ENCODE measurements around the gene TMEM106A. TPM values are rescaled to one million over a fixed set of nuclear protein-coding genes. Genes with fewer than 3 reads are reported as not detected.
"Not testable (repeated sequence)": the region's sequence is repeated elsewhere in the genome, so short reads cannot be mapped to it uniquely, and the experiment has no call there.

TMEM106A gene
- total RNA-seq, 6 experiments from 2014 or later: 3.1 to 8.4 (median 4.5) TPM

GRCh38 chr17:43176119-43176570 is 35.5 kb upstream of the TMEM106A start:
- no peak for TF ChIP-seq POLR2A (IDR thresholded peaks at IDR 0.05)
- no peak for TF ChIP-seq CTCF (IDR thresholded peaks at IDR 0.05)
- Histone ChIP-seq H3K27ac (peak overlapping the region; percentile 24 to 65 (median 27)), H3K36me3 (peaks cover 0 to 39% (median 12%) of the 10 kb centered on the region in 4 donors), H3K9me3 (no peaks in the 10 kb centered on the region), H3K4me1 (peaks cover 0 to 60% (median 32%) of the 10 kb centered on the region in 4 donors), H3K4me3 (peak overlapping the region in 1 of 3 donors; percentile 4), H3K27me3 (no peaks in the 10 kb centered on the region)
- intact Hi-C loops (cut with DNase I): no loop called here
- WGBS (ENCODE audit: insufficient coverage, low coverage, low lambda C conversion rate, missing lambda C conversion rate): 13% methylated on average over 2 of the region's 2 CpGs
- no peak for DNase-seq
- ATAC-seq: peak; percentile 74 to 84 (median 78)

DNA sequence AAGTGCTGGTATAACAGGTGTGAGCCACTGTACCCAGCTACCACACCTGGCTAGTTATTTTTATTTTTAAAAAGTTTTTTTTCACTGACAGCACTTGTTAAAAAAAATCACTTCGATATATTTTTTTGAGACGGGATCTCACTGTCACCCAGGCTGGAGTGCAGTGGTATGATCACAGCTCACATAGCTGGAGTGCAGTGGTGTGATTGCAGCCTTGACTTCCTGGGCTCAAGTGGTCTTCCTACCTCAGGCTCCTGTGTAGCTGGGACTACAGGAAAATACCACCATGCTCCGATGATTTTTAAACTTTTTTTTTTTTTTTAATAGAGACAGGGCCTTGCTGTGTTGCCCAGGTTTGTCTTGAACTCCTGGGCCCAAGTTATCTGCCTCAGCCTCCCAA is 27.8 kb upstream of the TMEM106A start:
- ATAC-seq (no peak), DNase-seq (no peak)
- Histone ChIP-seq H3K4me3 (no peak overlapping the region), H3K27me3 (no peaks in the 10 kb centered on the region), H3K4me1 (peaks cover 0 to under 1% (median 0%) of the 10 kb centered on the region in 4 donors), H3K36me3 (peaks cover 0 to 79% (median 28%) of the 10 kb centered on the region in 4 donors), H3K9me3 (no peaks in the 10 kb centered on the region), H3K27ac (no peak overlapping the region)
- intact Hi-C loops (cut with DNase I): no loop called here
- WGBS (ENCODE audit: insufficient coverage, low coverage, low lambda C conversion rate, missing lambda C conversion rate): 93% methylated on average over 3 of the region's 3 CpGs
- TF ChIP-seq CTCF (IDR thresholded peaks at IDR 0.05) (no peak), POLR2A (IDR thresholded peaks at IDR 0.05) (no peak)

GRCh38 chr17:43186656-43187055 is 25.0 kb upstream of the TMEM106A start:
- peaks cover 9 to 83% (median 43%) of the 10 kb centered on the region in 4 donors for H3K36me3 ChIP-seq
- H3K27me3 ChIP-seq; H3K4me1 ChIP-seq; ATAC-seq; H3K4me3 ChIP-seq; DNase-seq; intact Hi-C loops (cut with DNase I); H3K27ac ChIP-seq; H3K9me3 ChIP-seq: not testable (repeated sequence)
- WGBS (ENCODE audit: insufficient coverage, low coverage, low lambda C conversion rate, missing lambda C conversion rate): 78% methylated on average over 4 of the region's 5 CpGs

DNA sequence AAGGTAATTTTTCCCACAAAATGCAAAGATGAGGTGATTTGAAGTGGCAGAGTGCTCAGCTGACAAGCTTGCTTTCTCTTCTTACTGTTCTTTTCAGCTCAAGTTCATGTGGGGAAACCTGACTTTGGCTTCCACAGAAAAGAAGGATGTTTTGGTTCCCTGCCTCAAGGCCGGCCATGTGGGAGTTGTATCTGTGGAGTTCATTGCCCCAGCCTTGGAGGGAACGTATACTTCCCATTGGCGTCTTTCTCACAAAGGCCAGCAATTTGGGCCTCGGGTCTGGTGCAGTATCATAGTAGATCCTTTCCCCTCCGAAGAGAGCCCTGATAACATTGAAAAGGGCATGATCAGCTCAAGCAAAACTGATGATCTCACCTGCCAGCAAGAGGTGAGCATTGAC is 18.4 kb upstream of the TMEM106A start:
- Histone ChIP-seq H3K4me3 (no peak overlapping the region), H3K9me3 (no peaks in the 10 kb centered on the region), H3K4me1 (no peaks in the 10 kb centered on the region), H3K36me3 (peaks cover 53 to 100% (median 81%) of the 10 kb centered on the region in 4 donors), H3K27ac (no peak overlapping the region), H3K27me3 (no peaks in the 10 kb centered on the region)
- WGBS (ENCODE audit: insufficient coverage, low coverage, low lambda C conversion rate, missing lambda C conversion rate): 92% methylated on average over 4 of the region's 5 CpGs
- intact Hi-C loops (cut with DNase I): no loop called here
- TF ChIP-seq CTCF (IDR thresholded peaks at IDR 0.05) (no peak), POLR2A (IDR thresholded peaks at IDR 0.05) (no peak)
- ATAC-seq: no peak
- no peak for DNase-seq

DNA sequence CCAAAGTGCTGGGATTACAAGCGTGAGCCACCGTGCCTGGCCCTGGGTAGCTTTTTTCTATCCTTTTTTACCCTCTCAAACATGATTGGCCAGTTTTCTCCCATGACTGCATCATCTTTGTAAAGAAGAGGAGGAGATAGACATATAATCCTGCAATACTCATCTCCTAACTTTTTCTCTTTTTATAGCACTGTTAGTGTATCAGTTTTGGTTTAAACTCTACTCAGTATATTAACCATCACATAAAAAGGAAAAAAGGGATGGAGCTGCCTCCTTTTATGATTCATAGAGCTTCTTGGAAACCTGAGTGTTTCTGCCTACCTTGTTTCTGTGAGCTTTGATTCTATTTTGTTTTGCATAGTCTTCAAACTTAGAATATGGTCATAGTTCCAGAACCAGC is 12.0 kb upstream of the TMEM106A start:
- no peak overlapping the region for H3K27ac ChIP-seq
- H3K36me3 ChIP-seq: peaks cover 25 to 100% (median 66%) of the 10 kb centered on the region in 4 donors
- no peak for DNase-seq
- no peaks in the 10 kb centered on the region for H3K4me1 ChIP-seq
- no peak overlapping the region for H3K4me3 ChIP-seq
- TF ChIP-seq POLR2A (IDR thresholded peaks at IDR 0.05) (no peak), CTCF (IDR thresholded peaks at IDR 0.05) (no peak)
- no peaks in the 10 kb centered on the region for H3K9me3 ChIP-seq
- H3K27me3 ChIP-seq: no peaks in the 10 kb centered on the region
- 79% methylated on average over 2 of the region's 2 CpGs for WGBS (ENCODE audit: insufficient coverage, low coverage, low lambda C conversion rate, missing lambda C conversion rate)
- intact Hi-C loops (cut with DNase I): no loop called here
- ATAC-seq: no peak
